GM18867 (cell line): ENCODE data around the gene SLC15A1.

Source experiments
- ATAC-seq: cut with Tn5 transposase; IDR thresholded peaks from one replicate; pipeline ENCODE4 v1.9.1; 2021; ENCODE audit warnings: mild to moderate bottlenecking, moderate library complexity; ENCODE audit not compliant: unreplicated experiment

Gene SLC15A1

DNA sequence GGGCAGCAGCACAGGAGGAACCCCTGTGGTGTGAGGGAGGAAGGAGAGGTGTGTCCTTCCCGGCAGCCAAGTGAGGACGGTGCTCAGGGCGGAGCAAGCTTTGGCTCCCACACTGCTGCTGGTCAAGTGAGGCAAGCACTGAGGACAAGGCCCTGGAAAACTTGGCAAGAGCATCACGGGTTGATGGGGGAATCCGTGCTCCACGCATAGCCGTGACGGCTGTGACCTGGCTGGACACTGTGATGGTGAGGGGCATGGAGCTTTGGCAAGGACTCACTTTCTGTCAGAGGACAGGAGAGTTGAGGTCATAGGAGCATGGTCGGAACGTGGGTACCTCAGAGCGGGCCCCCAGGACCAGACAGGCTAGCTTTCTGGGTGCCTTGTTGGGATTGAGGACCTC lies 29.0 kb upstream of the SLC15A1 start:
- ATAC-seq, result no peak

DNA sequence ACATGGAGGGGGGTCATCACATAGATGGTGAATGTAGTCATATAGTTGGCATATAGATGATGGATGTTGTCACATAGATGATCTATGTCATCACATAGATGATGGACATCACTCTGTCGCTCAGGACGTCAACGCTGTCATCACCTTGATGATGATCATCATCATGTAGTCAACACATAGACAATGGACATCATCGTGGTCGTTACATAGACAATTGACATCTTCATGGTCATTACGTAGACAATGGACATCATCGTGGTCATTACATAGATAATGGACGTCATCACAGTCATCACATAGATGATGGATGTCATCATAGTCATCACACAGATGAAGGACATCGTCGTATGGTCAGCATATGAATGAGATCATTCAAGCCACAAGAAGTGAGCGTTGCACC lies 28.6 kb upstream of the SLC15A1 start:
- no peak for ATAC-seq

- no peak for ATAC-seq
Observed at GRCh38 chr13:98780451-98780850, 28.0 kb upstream of the SLC15A1 start.

- ATAC-seq, result no peak
Observed at GRCh38 chr13:98779695-98780094, 27.2 kb upstream of the SLC15A1 start.

DNA sequence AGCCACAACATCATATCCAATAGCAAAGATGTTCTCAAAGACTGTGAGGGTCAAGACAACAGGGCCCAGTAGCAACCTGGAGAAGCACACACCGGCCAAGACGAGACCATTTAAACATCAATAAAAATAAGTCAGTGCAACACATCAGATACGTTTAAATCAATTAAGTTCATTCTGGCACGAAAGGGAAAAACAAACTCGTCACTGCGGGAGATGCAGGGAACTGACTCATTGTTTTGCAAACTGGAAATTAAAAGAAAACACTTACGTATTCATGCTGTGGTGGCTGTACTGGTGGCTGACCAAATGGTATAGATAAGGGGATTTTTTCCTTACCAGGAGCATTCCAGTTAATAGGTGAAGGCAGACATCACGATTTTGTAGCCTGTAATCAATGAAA lies 26.3 kb upstream of the SLC15A1 start:
- no peak for ATAC-seq

GRCh38 chr13:98776644-98777043 lies 24.2 kb upstream of the SLC15A1 start:
- ATAC-seq, result no peak

DNA sequence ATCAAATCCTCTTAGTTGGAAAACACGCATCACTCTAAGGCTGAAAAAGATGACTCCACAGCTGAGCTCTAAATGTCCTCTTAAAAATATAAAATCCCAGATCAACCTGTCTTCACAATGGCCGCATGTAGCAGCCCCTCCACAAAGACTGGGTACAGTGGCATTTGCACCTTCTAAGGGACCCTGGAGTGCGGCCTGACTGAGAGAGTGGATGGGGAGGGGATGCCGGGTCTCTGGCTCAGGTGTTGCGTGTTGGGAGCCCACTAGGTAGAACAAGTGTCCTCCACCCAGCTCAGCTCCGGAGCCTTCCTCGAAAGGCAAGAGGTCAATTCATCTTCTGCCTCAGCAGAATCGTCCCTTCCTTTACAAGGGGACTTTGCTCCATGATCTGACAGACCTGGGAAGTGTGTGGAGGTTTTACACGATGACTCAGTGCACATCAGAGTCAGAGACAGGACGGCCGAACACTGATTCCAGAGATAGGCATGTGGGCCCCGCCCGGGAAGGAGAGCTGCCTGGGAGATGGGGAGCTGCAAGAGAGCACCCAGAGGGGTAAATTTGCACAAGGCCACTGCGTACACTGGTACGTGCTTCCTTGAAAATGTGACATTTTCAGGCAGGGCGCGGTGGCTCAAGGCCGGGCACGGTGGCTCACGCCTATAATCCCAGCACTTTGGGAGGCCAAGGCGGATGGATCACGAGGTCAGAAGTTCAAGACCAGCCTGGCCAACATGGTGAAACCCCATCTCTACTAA lies 23.5 kb upstream of the SLC15A1 start:
- no peak for ATAC-seq

- no peak for ATAC-seq
Observed at GRCh38 chr13:98775386-98775785, 22.9 kb upstream of the SLC15A1 start.

GRCh38 chr13:98774776-98775175 lies 22.3 kb upstream of the SLC15A1 start:
- no peak for ATAC-seq

GRCh38 chr13:98773921-98774320 lies 21.4 kb upstream of the SLC15A1 start:
- no peak for ATAC-seq

DNA sequence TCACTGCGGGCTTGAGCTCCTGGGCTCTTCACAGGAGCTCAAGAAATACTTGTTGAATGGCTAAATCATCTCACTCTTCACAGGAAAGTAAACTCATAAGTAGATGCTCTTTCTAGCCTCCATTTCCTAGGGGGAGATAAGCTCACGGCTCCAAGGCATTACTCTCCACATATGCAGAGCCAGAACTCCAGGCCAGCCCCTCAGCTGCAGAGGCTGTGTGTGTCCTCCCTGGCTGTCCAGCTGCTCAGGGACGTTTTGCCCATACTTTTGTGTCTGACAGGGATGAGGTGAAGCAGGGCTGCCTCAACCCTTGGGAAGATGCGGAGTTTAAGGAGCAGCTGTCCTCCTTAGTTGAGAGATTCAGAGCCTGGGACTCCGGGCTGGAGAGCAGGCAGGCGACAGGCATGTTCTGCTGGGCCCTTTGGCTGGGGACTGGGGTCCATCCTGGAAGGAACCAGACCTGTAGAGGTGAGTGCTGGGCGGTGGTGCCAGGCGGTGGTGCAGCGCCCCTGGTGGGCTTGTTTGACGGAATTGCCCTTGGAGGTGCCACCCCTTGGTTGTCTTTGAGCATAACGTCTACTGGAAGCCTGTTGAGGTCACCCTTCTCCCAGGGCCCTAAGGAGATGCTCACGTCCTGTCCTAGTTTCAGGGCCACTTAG lies 20.5 kb upstream of the SLC15A1 start:
- no peak for ATAC-seq

GRCh38 chr13:98771838-98772611 lies 19.6 kb upstream of the SLC15A1 start:
- no peak for ATAC-seq

DNA sequence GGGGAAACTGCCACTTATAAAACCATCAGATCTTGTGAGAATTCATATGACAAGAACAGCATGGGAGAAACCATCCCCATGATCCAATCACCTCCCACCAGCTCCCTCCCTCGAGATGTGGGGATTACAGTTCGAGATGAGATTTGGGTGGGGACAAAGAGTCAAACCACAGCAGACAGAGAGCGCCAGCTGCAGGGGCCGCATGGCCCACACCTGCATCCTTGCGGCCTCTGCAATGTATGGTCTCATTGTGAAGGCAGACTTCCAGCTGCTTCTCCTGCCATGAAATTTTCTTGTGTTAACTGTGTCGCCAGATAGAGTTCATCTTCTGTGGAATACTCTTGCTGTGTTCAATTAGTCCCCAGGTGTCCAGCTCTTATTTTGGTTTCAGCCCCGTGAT lies 17.3 kb upstream of the SLC15A1 start:
- no peak for ATAC-seq

DNA sequence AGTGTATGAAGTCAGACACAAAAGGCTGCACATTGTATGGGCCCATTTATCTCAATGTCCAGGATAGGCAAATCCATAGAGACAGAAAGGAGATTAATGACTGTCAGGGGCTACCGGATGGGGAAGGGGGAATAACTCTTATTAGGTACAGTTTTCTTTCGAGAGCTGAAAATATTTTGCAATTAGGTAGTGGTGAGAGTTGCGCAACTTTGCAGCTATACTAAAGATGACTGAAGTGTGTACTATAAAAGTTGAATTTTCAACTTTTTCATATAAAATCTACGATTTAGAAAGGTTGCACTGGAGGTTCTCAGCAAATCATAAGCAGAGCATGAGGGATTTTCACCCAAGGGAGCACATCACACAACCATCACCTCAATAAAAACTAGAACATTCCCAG lies 16.1 kb upstream of the SLC15A1 start:
- no peak for ATAC-seq

DNA sequence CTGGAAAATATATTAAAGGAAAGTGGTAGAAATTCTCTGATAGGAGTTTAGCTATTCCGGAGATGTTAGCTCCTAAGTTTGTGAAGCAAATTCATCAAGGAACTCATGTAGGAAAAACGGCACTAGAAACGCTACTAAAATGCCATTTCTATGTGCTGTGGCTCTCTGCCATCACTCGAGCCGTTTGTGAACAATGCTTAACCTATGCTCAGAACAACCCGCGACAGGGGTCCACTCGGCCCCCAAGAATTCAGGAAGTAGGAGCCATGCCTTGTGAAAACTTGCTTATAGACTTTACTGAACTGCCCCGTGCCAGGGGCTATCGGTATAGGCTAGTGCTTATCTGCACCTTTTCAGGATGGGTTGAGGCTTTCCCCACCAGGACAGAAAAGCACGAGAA lies 14.2 kb upstream of the SLC15A1 start:
- no peak for ATAC-seq

DNA sequence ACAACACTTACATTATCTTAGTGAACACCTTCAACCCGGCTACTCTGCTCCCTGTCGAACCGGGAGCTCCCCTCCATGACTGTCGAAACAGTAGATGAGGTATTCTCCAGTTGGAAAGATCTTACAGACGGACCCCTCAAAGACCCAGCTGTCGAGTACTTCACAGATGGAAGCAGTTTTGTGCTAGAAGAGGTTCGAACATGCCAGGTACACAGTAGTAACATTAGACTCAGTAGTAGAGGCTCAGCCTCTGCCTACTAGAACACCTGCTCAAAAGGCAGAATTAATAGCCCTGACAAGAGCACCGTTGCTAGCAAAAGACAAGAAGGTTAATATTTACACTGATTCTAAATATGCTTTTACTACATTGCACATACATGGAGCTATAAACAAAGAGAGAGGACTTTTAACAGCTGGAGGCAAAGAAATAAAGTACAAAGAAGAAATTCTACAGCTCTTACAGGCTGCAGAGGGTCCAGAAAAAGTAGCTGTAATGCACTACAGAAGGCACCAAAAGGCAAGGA lies 13.6 kb upstream of the SLC15A1 start:
- no peak for ATAC-seq

- peak; percentile 55 for ATAC-seq
Observed at GRCh38 chr13:98761986-98762616, 9.6 kb upstream of the SLC15A1 start.

DNA sequence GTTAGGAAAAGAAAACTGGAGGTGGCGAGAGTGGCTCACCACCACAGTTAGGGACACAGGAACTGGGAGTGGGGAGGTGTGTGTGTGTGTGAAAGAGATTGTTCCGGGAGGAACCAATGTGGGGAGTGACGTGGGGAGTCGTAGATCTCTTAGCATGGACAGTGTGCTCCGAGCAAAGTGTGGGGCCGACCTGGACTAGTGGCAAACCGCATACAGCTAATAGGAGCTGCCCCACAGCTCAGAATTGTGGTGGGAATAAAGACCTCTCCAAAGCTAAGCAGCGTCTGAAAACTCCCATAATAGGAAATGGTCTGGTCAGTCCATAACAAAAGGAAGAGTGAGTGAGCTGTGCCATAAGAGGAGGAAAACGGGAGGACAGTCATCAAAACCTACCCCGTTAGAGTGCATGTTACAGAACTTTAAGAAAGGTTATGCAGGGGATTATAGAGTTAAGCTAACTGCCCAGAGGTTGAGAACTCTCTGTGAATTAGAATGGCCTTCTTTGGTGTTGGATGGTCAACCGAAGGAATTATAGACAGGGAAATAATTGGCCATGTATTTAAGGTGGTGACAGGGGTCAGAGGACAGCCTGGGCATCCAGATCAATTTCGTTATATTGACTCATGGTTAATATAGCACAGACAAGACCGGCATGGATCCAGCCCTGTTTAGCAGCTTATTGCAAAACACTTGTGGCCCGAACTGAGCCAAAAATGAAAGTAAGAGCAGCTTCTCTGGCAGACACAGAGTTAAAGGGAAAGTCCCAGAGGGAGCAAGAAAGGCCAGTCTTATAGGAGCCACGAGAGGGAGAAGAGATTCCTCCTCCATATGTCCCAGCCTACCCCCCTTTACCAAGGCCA lies 8.9 kb upstream of the SLC15A1 start:
- peak; percentile 93 for ATAC-seq

- no peak for ATAC-seq
Observed at GRCh38 chr13:98755729-98756128, 3.3 kb upstream of the SLC15A1 start.

DNA sequence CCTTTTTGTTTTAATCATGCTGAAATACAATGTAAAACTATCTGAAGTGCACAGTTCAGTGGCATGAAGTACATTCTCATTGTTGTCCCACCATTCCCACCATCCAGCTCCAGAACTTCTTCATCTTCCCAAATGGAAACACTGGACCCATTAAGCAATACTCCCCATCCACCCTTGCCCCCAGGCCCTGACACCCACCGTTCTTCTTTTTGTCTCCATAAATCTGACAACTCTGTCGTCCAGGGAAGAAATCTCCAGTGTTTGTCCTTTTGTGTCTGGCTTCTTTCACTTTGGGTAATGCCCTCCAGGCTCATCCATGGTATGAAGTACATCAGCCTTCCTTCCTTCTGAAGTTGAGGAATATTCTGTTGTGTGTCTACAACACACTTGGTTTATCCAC lies 2.6 kb upstream of the SLC15A1 start:
- ATAC-seq, result no peak
